HG02981 (cell line): ENCODE results near the gene GALR1.
"Not testable (repeated sequence)": the region's sequence is repeated elsewhere in the genome, so short reads cannot be mapped to it uniquely, and the experiment has no call there.

Experiments used
- ATAC-seq: cut with Tn5 transposase; IDR thresholded peaks from one replicate; pipeline ENCODE4 v1.9.1; 2021; ENCODE audit warnings: mild to moderate bottlenecking, moderate library complexity; ENCODE audit not compliant: unreplicated experiment

Gene GALR1, protein sequence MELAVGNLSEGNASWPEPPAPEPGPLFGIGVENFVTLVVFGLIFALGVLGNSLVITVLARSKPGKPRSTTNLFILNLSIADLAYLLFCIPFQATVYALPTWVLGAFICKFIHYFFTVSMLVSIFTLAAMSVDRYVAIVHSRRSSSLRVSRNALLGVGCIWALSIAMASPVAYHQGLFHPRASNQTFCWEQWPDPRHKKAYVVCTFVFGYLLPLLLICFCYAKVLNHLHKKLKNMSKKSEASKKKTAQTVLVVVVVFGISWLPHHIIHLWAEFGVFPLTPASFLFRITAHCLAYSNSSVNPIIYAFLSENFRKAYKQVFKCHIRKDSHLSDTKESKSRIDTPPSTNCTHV

GRCh38 chr18:77249569-77250500, at the start of gene GALR1:
TSS of gene GALR1 (plus strand) at chr18:77249848. CDS start at chr18:77250549, 701 bp downstream.
- ATAC-seq: no peak

- no peak for ATAC-seq
Observed at GRCh38 chr18:77201506-77201905, 48.1 kb upstream of the GALR1 start.

DNA sequence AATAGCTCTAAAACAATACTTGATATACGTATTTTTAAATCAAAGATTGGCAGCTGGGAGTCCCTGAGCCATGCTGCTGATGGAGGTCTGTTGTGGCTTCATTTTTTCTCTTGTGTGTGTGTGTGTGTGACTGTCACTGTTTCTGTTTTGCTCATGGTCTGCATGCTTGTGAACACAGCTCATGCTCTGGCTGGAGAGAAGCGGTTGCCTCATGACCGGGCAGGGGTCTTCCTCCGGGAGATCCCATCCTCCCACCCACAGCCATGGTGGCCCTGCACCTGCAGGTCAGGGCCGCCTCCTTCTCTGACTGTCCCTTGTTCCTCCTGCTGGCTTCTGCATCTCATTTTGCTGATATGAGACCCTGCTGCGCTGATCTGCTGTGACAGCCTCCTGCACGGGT, 47.3 kb upstream of the GALR1 start:
- no peak for ATAC-seq

DNA sequence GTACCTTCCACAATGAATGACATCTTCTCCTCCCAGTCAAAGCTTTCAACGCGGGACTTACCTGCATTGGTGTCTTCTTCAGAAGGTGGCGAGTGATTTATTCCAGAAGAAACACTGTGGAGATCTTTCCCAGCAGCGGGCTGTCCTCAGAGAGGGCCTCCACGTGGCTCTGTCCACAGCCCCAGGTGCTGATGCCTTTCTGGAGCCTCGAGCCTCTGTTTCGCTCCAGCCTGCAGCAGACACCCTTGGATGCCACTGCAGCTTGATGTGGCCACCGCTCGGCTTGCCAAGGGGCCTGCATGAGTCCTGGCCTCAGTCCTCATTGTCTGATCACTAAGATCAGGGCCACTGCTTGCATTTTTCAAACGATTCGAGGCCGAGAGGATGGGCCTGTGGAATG, 46.6 kb upstream of the GALR1 start:
- ATAC-seq: no peak

GRCh38 chr18:77203851-77204250, 45.8 kb upstream of the GALR1 start:
- ATAC-seq: no peak

- no peak for ATAC-seq
Observed at GRCh38 chr18:77205769-77206168, 43.9 kb upstream of the GALR1 start.

DNA sequence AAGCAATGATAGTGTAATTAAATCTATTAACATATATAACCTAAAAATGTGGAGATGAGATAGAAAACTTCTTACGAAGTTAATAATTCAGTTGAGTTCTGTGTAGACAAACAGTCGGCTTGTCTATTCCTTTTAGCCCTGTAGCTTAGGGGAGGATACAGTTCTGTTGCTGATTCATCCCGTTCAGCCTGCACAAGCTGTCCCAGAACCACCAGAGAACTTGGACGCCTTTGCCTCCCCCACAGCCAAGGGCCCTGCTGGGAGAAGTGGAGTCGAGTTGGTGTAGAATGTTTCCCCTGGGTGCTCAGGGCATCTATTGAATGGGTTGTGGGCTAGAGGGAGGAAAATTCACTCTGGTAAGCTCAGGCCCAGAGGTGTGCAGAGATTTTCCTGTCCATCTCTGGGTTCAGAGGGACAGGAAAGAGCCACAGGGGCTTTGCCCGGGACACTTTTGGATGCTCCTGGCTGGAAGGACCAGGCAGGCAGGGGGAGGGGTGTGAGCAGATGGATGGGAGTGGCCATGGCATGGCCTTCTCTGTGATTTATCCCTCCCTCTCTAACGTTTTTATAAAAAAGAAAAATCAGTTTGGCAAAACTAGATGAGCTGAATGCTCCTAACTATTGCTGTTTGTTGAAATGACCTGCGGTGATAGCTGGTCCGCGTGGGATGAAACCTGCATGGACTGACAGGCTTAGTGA, 42.8 kb upstream of the GALR1 start:
- ATAC-seq: no peak

DNA sequence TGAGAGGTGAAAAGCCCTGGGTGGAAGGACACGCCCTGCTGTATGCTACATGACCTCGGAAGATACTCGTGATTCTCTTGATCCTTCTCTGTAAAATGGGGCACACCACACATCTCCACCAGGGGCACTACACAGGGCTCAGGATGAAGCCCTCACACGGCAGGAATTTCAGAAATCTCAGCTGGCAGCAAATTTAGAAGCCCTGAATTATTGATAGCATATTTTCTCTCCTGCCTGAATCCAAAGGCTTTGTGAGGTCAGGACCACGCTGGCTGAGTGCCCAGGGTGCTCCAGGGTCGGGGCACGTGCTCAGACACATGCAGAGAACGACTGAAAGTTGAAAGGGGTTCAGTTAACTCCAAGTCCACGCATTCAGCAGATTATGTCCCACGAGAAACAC, 42.1 kb upstream of the GALR1 start:
- peak; percentile 46 for ATAC-seq

DNA sequence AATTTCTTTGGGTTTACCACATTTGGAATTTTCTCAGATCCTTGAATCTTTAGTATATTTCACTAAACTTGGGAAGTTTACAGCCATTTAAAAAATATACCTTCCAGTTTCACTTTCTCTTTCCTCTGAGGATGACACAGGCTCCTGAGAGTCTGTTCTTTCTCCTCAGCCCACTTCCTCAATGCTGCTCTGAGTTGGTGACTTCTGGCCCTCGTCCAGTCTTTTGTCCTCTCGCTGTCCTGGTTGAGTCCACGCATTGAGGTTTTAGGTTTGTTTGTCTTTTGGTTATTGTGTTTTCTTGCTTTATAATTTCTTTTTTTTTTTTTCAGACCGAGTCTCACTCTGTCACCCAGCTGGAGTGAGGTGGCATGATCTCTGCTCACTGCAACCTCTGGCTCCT, 40.7 kb upstream of the GALR1 start:
- peak; percentile 76 for ATAC-seq

- ATAC-seq: no peak
Observed at GRCh38 chr18:77209587-77209986, 40.1 kb upstream of the GALR1 start.

- no peak for ATAC-seq
Observed at GRCh38 chr18:77210249-77210648, 39.4 kb upstream of the GALR1 start.

DNA sequence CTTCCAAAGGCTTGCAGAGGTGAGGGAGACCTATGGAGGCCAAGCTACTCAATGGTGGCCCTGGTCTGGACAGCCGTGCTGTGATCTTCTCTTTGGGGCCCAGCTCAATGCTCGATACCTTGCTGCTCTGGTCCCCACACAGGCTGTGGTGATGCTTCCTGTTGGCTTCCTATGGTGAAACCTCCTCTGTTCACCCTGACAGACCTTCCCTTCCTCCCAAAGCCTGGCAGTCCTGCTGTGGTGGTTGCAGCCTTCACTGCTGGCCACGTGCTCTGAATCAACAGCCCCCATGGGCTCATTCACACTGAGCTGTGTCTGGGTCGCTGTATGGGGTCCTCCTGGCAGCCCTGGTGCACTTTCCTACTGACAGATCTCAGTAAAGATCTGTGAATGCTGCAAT, 31.0 kb upstream of the GALR1 start:
- ATAC-seq: no peak

GRCh38 chr18:77220726-77221125, 28.9 kb upstream of the GALR1 start:
- ATAC-seq: no peak

GRCh38 chr18:77222464-77222863, 27.2 kb upstream of the GALR1 start:
- ATAC-seq: no peak

DNA sequence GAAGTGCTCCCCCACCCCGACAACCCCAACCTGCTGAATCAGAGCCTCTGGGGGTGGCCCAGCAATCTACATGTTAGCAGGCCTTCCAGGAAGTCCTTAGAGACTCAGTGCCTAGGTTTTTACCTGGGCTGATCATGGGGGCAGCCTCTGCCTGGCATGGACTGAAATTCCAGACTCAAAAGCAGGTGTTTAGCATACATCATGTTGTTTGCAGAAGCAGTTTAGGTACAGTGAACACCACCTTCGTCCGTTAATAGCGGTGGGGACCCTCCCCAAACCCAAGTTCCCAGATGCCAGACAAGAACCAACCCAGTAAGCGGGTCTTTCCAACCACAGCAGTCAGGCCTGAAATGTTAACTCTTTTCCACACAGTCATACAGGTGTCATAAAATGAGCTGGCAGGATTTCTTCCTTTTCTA, 26.4 kb upstream of the GALR1 start:
- no peak for ATAC-seq

GRCh38 chr18:77223653-77224052, 26.0 kb upstream of the GALR1 start:
- no peak for ATAC-seq

DNA sequence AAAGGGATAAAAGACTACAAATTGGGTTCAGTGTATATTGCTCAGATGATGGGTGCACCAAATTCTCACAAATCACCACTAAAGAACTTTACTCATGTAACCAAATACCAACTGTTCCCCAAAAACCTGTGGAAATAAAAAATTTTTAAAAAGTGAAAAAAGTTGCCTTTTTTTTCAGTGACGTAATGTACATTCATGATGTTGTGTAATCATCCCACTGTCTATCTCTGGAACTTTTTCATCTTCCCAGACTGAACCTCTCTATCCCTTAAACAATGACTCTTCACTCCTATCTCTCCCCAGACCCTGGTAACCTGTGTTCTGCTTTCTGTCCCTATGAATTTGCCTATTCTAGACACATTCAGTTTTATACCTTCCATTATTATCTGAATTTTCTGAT, 19.0 kb upstream of the GALR1 start:
- ATAC-seq: no peak

DNA sequence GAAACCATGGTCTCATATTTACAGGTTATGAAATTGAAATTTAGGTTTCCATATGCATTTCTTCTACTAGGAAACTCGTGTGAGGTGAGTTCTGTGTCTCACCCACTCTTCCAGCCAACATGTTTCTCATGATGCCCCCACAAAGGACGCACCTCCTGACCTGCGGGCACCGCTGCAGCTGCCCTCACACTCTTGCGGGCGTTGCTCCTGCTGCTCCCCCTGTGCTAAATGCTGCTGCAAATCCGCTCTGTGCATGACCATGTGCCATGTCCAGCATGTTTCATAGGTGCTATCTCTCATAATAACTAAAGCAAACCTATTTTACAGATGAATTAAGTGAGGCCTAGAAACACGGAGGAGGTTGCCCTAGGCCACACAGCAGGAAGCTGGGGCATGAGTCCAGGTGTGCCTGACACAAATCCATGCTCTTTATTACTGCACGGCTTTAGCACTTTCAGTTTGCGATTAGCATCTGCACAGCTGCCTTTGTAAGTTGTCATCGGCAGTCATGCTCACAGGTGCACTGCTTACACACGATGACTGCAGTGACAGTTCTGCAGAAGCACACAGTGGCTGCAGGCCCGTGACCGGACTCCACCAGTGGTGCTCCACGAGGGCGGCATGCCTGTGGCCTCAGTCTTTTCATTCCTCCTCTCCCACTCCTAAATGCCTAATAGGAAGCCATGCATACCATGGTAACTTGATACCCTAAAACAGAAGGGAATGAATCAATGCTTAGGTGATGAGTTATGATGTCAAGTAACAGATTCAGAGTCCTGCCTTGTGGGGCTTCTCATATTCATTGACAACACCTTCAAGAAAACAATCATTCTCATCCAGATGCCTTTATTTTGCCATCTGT, 14.9 kb upstream of the GALR1 start:
- ATAC-seq: no peak

- ATAC-seq: not testable (repeated sequence)
Observed at GRCh38 chr18:77239285-77239684, 10.4 kb upstream of the GALR1 start.

- ATAC-seq: no peak
Observed at GRCh38 chr18:77248873-77249568, 627 bp upstream of the GALR1 start.
